IMR-90 (cell line): ENCODE data around the gene CHAT. TPM values are rescaled to one million over a fixed set of nuclear protein-coding genes. Genes with fewer than 3 reads are reported as not detected.
A peak's percentile ranks its signal among the peaks of the same experiment; 100 is the strongest.

Source experiments
- ATAC-seq: fragments of 200-7000 bp; cut with Tn5 transposase; 2 replicates; pipeline ENCODE4 v1.9.1; 2020; ENCODE audit warnings: low read depth, mild to moderate bottlenecking, moderate library complexity
- BruUV-seq: library from RNA; stranded (reverse); fragments of 400-500 nt; replicated peaks from 2 replicates; lab custom pipeline; 2021; lab: Mats Ljungman, UMichigan
- CTCF ChIA-PET: fragments of 300-600 bp; formaldehyde crosslinking; extraction: SDS; loops from one replicate; lab custom pipeline; 2021; ENCODE audit warnings: antibody characterized with exemption; lab: Yijun Ruan, JAX
- POLR2A ChIA-PET: fragments of 300-600 bp; sonication (Branson Sonifier 250); formaldehyde crosslinking; loops from one replicate; lab custom pipeline; 2022; ENCODE audit warnings: antibody characterized with exemption; ENCODE audit not compliant: unreplicated experiment; lab: Charles Lee
- DNase-seq: peaks from one replicate; pipeline ENCODE4 v3.0.0; 2013
- H2AFZ ChIP-seq: replicated peaks from 2 replicates; pipeline ENCODE3; 2013; ENCODE audit warnings: low read length, mild to moderate bottlenecking; ENCODE audit not compliant: poor library complexity
- H2AK5ac ChIP-seq: 2 replicates; pipeline ENCODE4 v1.6.1; 2013; ENCODE audit warnings: low read depth, low read length, inconsistent platforms
- H2AK9ac ChIP-seq: replicated peaks from 2 replicates; pipeline ENCODE3; 2013; ENCODE audit warnings: mild to moderate bottlenecking, low read depth, low read length, moderate library complexity; ENCODE audit not compliant: poor library complexity
- H2BK120ac ChIP-seq: 2 replicates; pipeline ENCODE4 v1.6.1; 2013; ENCODE audit warnings: low read depth, low read length, inconsistent platforms
- H2BK15ac ChIP-seq: 3 replicates; pipeline ENCODE4 v1.6.1; 2013; ENCODE audit warnings: low read depth, low read length, inconsistent platforms
- H2BK20ac ChIP-seq: 2 replicates; pipeline ENCODE4 v1.6.1; 2013; ENCODE audit warnings: low read depth, mild to moderate bottlenecking, inconsistent platforms, low read length, moderate library complexity
- H2BK5ac ChIP-seq: 2 replicates; pipeline ENCODE4 v1.6.1; 2013; ENCODE audit warnings: mild to moderate bottlenecking, low read depth, low read length, inconsistent platforms; ENCODE audit not compliant: poor library complexity, severe bottlenecking
- H3K14ac ChIP-seq: replicated peaks from 2 replicates; pipeline ENCODE4 v1.6.1; 2013; ENCODE audit warnings: low read depth, low read length, inconsistent platforms
- H3K18ac ChIP-seq: 2 replicates; pipeline ENCODE4 v1.6.1; 2013; ENCODE audit warnings: low read depth, low read length, control low read depth
- H3K23ac ChIP-seq: 2 replicates; pipeline ENCODE4 v1.6.1; 2013; ENCODE audit warnings: low read depth, low read length, inconsistent platforms
- H3K27ac ChIP-seq: 2 replicates; pipeline ENCODE4 v1.5.1; 2013; ENCODE audit warnings: mild to moderate bottlenecking, control low read depth, low read length; ENCODE audit not compliant: insufficient read depth
- H3K27me3 ChIP-seq: 2 replicates; pipeline ENCODE4 v1.6.1; 2013; ENCODE audit warnings: low read length; ENCODE audit not compliant: control insufficient read depth, insufficient read depth
- H3K36me3 ChIP-seq: 2 replicates; pipeline ENCODE4 v1.6.1; 2013; ENCODE audit warnings: low read length, mixed read lengths; ENCODE audit not compliant: control insufficient read depth, insufficient read depth
- H3K4ac ChIP-seq: 2 replicates; pipeline ENCODE4 v1.6.1; 2013; ENCODE audit warnings: low read depth, low read length, inconsistent platforms
- H3K4me1 ChIP-seq: 2 replicates; pipeline ENCODE4 v1.6.1; 2013; ENCODE audit warnings: low read length, mixed read lengths; ENCODE audit not compliant: control insufficient read depth, insufficient read depth
- H3K4me2 ChIP-seq: 2 replicates; pipeline ENCODE4 v1.6.1; 2013; ENCODE audit warnings: low read depth, mild to moderate bottlenecking, control low read depth, low read length, moderate library complexity
- H3K4me3 ChIP-seq: 2 replicates; pipeline ENCODE4 v1.5.1; 2013; ENCODE audit warnings: low read depth, mild to moderate bottlenecking, control low read depth, low read length, moderate library complexity; ENCODE audit not compliant: insufficient read depth
- H3K56ac ChIP-seq: 2 replicates; pipeline ENCODE4 v1.6.1; 2013; ENCODE audit warnings: low read length, inconsistent platforms; ENCODE audit not compliant: insufficient read depth; ENCODE audit errors: extremely low read depth
- H3K79me1 ChIP-seq, 2 experiments: 2 replicates each; pipeline ENCODE4 v1.6.1; 2013; ENCODE audit warnings: low read length in 2 of 2, inconsistent platforms in 1 of 2, low read depth in 1 of 2
- H3K9ac ChIP-seq: 2 replicates; pipeline ENCODE4 v1.6.1; 2013; ENCODE audit warnings: low read depth, low read length, control low read depth
- H3K9me1 ChIP-seq: 2 replicates; pipeline ENCODE4 v1.6.1; 2013; ENCODE audit warnings: low read length, inconsistent platforms; ENCODE audit not compliant: insufficient read depth
- H3K9me3 ChIP-seq: 2 replicates; pipeline ENCODE4 v1.6.1; 2013; ENCODE audit warnings: low read length; ENCODE audit not compliant: control insufficient read depth, insufficient read depth
- H4K20me1 ChIP-seq: 2 replicates; pipeline ENCODE4 v1.6.1; 2013; ENCODE audit warnings: low read length, inconsistent platforms; ENCODE audit not compliant: insufficient read depth
- H4K5ac ChIP-seq: 2 replicates; pipeline ENCODE4 v1.6.1; 2013; ENCODE audit warnings: mild to moderate bottlenecking, low read depth, low read length, control low read depth
- H4K8ac ChIP-seq, 2 experiments: 2 replicates each; pipeline ENCODE4 v1.6.1; 2013; ENCODE audit warnings: low read depth in 2 of 2, low read length in 2 of 2, control low read depth in 1 of 2, inconsistent platforms in 1 of 2
- H4K91ac ChIP-seq: 2 replicates; pipeline ENCODE4 v1.6.1; 2013; ENCODE audit warnings: low read depth, low read length, inconsistent platforms; ENCODE audit not compliant: insufficient read depth
- BHLHE40 ChIP-seq: fragments of 150-350 bp; IDR thresholded peaks from 2 replicates; pipeline ENCODE4 v1.6.1; 2016; ENCODE audit warnings: mild to moderate bottlenecking, low read depth, low read length
- CEBPB ChIP-seq: IDR thresholded peaks from 2 replicates; pipeline ENCODE4 v1.6.1; 2012; ENCODE audit warnings: low read depth, low read length, improper control_type of control experiment
- CHD1 ChIP-seq: IDR thresholded peaks from 2 replicates; pipeline ENCODE4 v1.6.1; 2012; ENCODE audit warnings: low read depth, low read length, improper control_type of control experiment
- CTCF ChIP-seq: conservative IDR thresholded peaks from 2 replicates; pipeline ENCODE4 v1.5.1; 2012; ENCODE audit warnings: mild to moderate bottlenecking, low read depth, low read length, improper control_type of control experiment
- ELK1 ChIP-seq: fragments of 150-350 bp; IDR thresholded peaks from 2 replicates; pipeline ENCODE4 v1.6.1; 2016; ENCODE audit warnings: low read depth, mild to moderate bottlenecking, low read length, moderate library complexity, borderline replicate concordance
- FOS ChIP-seq: fragments of 150-350 bp; IDR thresholded peaks from 2 replicates; pipeline ENCODE4 v1.6.1; 2016; ENCODE audit warnings: low read depth, low read length
- MAFK ChIP-seq: IDR thresholded peaks from 2 replicates; pipeline ENCODE4 v1.6.1; 2012; ENCODE audit warnings: low read depth, low read length, improper control_type of control experiment
- MAZ ChIP-seq: IDR thresholded peaks from 2 replicates; pipeline ENCODE4 v1.6.1; 2012; ENCODE audit warnings: low read depth, mild to moderate bottlenecking, low read length, improper control_type of control experiment, moderate library complexity, borderline replicate concordance
- MXI1 ChIP-seq: IDR thresholded peaks from 2 replicates; pipeline ENCODE4 v1.6.1; 2012; ENCODE audit warnings: low read depth, mild to moderate bottlenecking, low read length, moderate library complexity, borderline replicate concordance
- NFE2L2 ChIP-seq: fragments of 150-350 bp; IDR thresholded peaks from 2 replicates; pipeline ENCODE4 v1.6.1; 2016; ENCODE audit warnings: low read depth, mild to moderate bottlenecking, low read length
- POLR2A ChIP-seq: IDR thresholded peaks from 2 replicates; pipeline ENCODE4 v1.6.1; 2012; ENCODE audit warnings: mild to moderate bottlenecking, low read depth, low read length
- RAD21 ChIP-seq: IDR thresholded peaks from 2 replicates; pipeline ENCODE4 v1.6.1; 2012; ENCODE audit warnings: low read length, improper control_type of control experiment
- RCOR1 ChIP-seq: IDR thresholded peaks from 2 replicates; pipeline ENCODE4 v1.6.1; 2012; ENCODE audit warnings: mild to moderate bottlenecking, low read length, improper control_type of control experiment; ENCODE audit not compliant: insufficient replicate concordance
- RFX5 ChIP-seq: IDR thresholded peaks from 2 replicates; pipeline ENCODE4 v1.8.0; 2012; ENCODE audit warnings: low read depth, mild to moderate bottlenecking, low read length, moderate library complexity
- SMC3 ChIP-seq: fragments of 150-350 bp; IDR thresholded peaks from 2 replicates; pipeline ENCODE4 v1.6.1; 2016; ENCODE audit warnings: low read depth, mild to moderate bottlenecking, antibody characterized with exemption, low read length, moderate library complexity
- USF2 ChIP-seq: fragments of 150-350 bp; IDR thresholded peaks from 2 replicates; pipeline ENCODE4 v1.6.1; 2017; ENCODE audit warnings: mild to moderate bottlenecking, antibody characterized with exemption, low read length, low read depth
- WGBS, 2 experiments: methylation state at CpG; one replicate each; pipeline versions ENCODE4 v1.1.5 to v1.1.7; 2013; ENCODE audit warnings: missing lambda C conversion rate in 2 of 2; ENCODE audit not compliant: insufficient read length in 1 of 2; ENCODE audit errors: extremely low coverage in 2 of 2; 5-methylcytosine and 5-hydroxymethylcytosine counted together
- dilution Hi-C: fragments of 300-500 bp; cut with HindIII; formaldehyde crosslinking; loops from one replicate; pipeline ENCODE4 v1.14.3; 2018; ENCODE audit warnings: low sequenced_read_pairs; ENCODE audit not compliant: unreplicated experiment
- in situ Hi-C: fragments of 300-500 bp; cut with MboI; formaldehyde crosslinking; loops from 3 replicates; pipeline ENCODE4 v1.14.3; 2019; ENCODE audit warnings: low sequenced_read_pairs, inconsistent platforms, mixed read lengths
- intact Hi-C: fragments of 100-400 bp; cut with micrococcal nuclease; formaldehyde crosslinking; loops from 2 replicates; pipeline ENCODE4 v1.10.0; 2022
- polyA plus RNA-seq, 3 experiments: library from polyadenylated mRNA; depleted of rRNA; stranded (reverse); fragments of >200 nt; gene quantifications; 2 replicates each; pipeline ENCODE4 v1.2.3, GENCODE V29; 2012; ENCODE audit warnings: low replicate concordance in 1 of 3
- total RNA-seq: library from RNA; depleted of rRNA; stranded (reverse); fragments of >200 nt; gene quantifications from 2 replicates; pipeline ENCODE4 v1.2.3, GENCODE V29; 2012

The CHAT gene
- total and polyA plus RNA-seq, 2 of the 4 experiments (the other 2 are of a cell fraction): not detected

GRCh38 chr10:49601857-49602256 lies 12.0 kb upstream of the CHAT start:
- H3K9me1 ChIP-seq: no peaks in the 10 kb centered on the region; the same call in 1 of the 2 replicates
- dilution Hi-C loops: no loop called here
- H3K27me3 ChIP-seq: peaks cover 21% of the 10 kb centered on the region; the same call in 1 of the 2 replicates
- H3K79me1 ChIP-seq: no peaks in the 10 kb centered on the region
- no peak overlapping the region for H4K8ac ChIP-seq
- peaks cover 2% of the 10 kb centered on the region; the same call in 1 of the 2 replicates for H3K4me1 ChIP-seq
- in situ Hi-C loops: no loop called here
- no peak overlapping the region for H2AK9ac ChIP-seq
- intact Hi-C loops: no loop called here
- H3K9me3 ChIP-seq: no peaks in the 10 kb centered on the region
- no peak overlapping the region for H2AK5ac ChIP-seq
- ChIA-PET POLR2A (no interaction called here), CTCF (interaction anchor here (0.9 kb wide), 1 partner anchor 9 kb away, joined by 3 read pairs; no protein-coding TSS in a partner anchor)
- H2BK15ac ChIP-seq: no peak overlapping the region
- 60% methylated on average over 2 of the region's 7 CpGs; no CpG with 5 or more reads in 1 of the 2 experiments for WGBS, 2 experiments
- no peak overlapping the region for H4K91ac ChIP-seq
- no peak overlapping the region for H3K4ac ChIP-seq
- no peak overlapping the region for H2BK5ac ChIP-seq
- no peak overlapping the region for H2BK120ac ChIP-seq
- H3K23ac ChIP-seq: no peak overlapping the region
- no peaks in the 10 kb centered on the region for H4K20me1 ChIP-seq
- no peak overlapping the region for H3K27ac ChIP-seq
- H2AFZ ChIP-seq: no peak overlapping the region
- H2BK20ac ChIP-seq: no peak overlapping the region
- H3K14ac ChIP-seq: no peak overlapping the region
- no peaks in the 10 kb centered on the region for H3K36me3 ChIP-seq
- no peak for ATAC-seq
- no peak overlapping the region for H4K5ac ChIP-seq
- H3K18ac ChIP-seq: no peak overlapping the region
- H3K4me2 ChIP-seq: no peak overlapping the region
- BruUV-seq: no TSS peak
- no peak overlapping the region for H3K4me3 ChIP-seq
- peak; percentile 9 for DNase-seq
- TF ChIP-seq BHLHE40: no peak
- TF ChIP-seq ELK1: no peak
- no peak for TF ChIP-seq USF2
- TF ChIP-seq MAFK: no peak
- no peak for TF ChIP-seq MXI1
- TF ChIP-seq RCOR1: no peak
- no peak for TF ChIP-seq RAD21
- TF ChIP-seq SMC3: no peak
- no peak for TF ChIP-seq FOS
- no peak for TF ChIP-seq CHD1
- TF ChIP-seq POLR2A: no peak
- no peak for TF ChIP-seq CTCF
- no peak for TF ChIP-seq RFX5
- TF ChIP-seq MAZ: no peak
- no peak for TF ChIP-seq NFE2L2
- TF ChIP-seq CEBPB: no peak
- no peak overlapping the region for H3K56ac ChIP-seq
- no peak overlapping the region for H3K9ac ChIP-seq
